Measurements from ENCODE around the gene CNST. TPM values are rescaled to one million over a fixed set of nuclear protein-coding genes. Genes with fewer than 3 reads are reported as not detected.
"Not testable (repeated sequence)": the region's sequence is repeated elsewhere in the genome, so short reads cannot be mapped to it uniquely, and the experiment has no call there.

Gene CNST
- total RNA-seq, 2 experiments from 2014 or later, result 22.1 to 25.3 TPM

DNA sequence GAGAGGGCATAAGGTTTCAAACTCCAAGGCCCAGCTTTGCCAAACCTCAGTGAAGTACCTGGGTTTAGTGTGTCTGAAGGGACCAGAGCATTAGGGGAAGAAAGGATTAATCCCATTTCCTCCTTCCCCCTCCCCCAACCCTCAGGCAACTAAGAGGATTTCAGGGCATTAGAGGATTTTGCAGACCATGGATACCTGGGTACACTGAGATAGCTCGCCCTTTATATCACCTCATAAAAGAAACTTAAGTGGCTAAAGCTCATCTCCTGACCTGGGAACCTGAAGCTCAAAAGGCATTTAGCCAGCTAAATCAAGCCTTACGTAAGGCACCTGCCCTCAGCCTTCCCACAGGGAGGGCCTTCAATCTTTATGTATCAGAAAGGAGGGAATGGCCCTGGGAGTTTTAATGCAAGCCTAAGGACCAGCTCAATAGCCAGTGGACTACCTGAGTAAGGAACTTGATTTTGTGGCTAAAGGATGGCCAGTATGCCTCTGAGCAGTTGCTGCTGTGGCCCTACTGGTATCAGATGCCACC is 32.8 kb upstream of the CNST start:
- DNase-seq, result no peak
- Mint-ChIP-seq H3K4me1 (ENCODE audit: low read depth) (no peaks in the 10 kb centered on the region), H3K4me3 (no peak overlapping the region), H3K27me3 (ENCODE audit: low read depth) (no peaks in the 10 kb centered on the region), H3K36me3 (ENCODE audit: low read depth) (peaks cover 3% of the 10 kb centered on the region), H3K9me3 (peaks cover 10% of the 10 kb centered on the region), H3K27ac (no peak overlapping the region)
- CTCF ChIA-PET, result interaction anchor here (1.1 kb wide), 1 partner anchor 15 kb away, joined by 3 read pairs; no protein-coding TSS in a partner anchor
- intact Hi-C loops (cut with micrococcal nuclease), result no loop called here

DNA sequence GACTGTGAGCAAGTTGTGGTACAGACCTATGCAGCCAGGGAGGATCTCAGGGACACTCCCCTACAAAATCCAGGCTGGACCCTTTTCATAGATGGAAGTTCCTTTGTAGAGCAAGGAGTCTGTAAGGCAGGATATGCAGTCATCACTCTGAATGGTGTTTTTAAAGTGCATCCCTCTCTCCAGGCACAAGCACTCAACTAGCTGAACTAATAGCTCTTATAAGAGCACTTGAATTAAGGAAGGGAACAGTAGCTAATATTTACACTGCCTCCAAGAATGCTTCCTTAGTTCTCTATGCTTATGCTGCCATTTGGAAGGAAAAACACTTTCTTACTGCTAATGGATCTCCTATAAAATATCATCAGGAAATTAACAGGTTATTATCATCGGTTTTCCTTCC is 32.1 kb upstream of the CNST start:
- peaks cover 10% of the 10 kb centered on the region for H3K9me3 Mint-ChIP-seq
- no peaks in the 10 kb centered on the region for H3K27me3 Mint-ChIP-seq (ENCODE audit: low read depth)
- CTCF ChIA-PET, result no interaction called here
- no peaks in the 10 kb centered on the region for H3K4me1 Mint-ChIP-seq (ENCODE audit: low read depth)
- H3K27ac Mint-ChIP-seq, result no peak overlapping the region
- no peak for DNase-seq
- intact Hi-C loops (cut with micrococcal nuclease), result no loop called here
- no peak overlapping the region for H3K4me3 Mint-ChIP-seq
- H3K36me3 Mint-ChIP-seq (ENCODE audit: low read depth), result peaks cover 3% of the 10 kb centered on the region

DNA sequence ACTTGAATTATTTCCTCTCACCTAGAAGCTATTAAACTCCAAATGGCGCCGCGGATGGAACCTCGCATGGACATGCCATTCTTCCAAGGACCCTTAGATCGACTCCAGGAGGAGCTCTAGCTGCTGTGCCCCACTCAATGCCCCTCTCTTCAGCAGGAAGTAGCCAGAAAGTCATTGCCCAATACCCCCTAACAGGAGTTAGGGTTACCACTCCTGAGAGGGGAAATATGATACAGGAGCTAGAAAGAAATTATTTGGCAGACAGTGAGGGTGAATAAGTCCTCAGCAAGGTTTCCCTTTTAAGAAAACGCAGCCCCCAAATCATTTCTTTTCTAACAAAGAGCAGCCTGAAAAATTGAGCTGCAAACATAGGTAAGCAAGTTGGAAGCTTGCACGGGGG is 28.8 kb upstream of the CNST start:
- Mint-ChIP-seq H3K36me3 (ENCODE audit: low read depth) (peaks cover 6% of the 10 kb centered on the region), H3K4me1 (ENCODE audit: low read depth) (no peaks in the 10 kb centered on the region), H3K4me3 (no peak overlapping the region), H3K27me3 (ENCODE audit: low read depth) (no peaks in the 10 kb centered on the region), H3K27ac (no peak overlapping the region), H3K9me3 (no peaks in the 10 kb centered on the region)
- intact Hi-C loops (cut with micrococcal nuclease), result no loop called here
- DNase-seq, result no peak
- CTCF ChIA-PET, result interaction anchor here (1.3 kb wide), 1 partner anchor 11 kb away, joined by 3 read pairs; no protein-coding TSS in a partner anchor

DNA sequence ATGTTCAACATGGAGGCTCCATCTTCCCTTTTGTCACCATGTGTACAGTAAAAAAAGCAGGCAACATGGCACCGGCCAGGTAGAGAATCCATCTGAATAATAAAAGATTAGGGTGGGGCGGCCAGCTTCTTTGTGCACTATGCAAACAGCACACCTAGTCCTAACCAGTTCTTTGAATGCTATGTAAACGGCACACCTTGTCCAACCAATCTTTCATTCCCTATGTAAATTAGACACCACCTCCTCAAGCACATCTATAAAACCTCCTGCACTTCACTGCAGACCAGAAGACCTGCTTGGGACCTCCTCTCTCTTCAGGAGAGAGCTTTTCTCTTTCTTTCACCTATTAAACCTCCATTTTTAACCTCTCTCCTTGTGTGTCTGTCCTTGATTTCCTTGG is 28.4 kb upstream of the CNST start:
- Mint-ChIP-seq H3K27me3 (ENCODE audit: low read depth) (no peaks in the 10 kb centered on the region), H3K36me3 (ENCODE audit: low read depth) (peaks cover 6% of the 10 kb centered on the region), H3K9me3 (no peaks in the 10 kb centered on the region), H3K4me1 (ENCODE audit: low read depth) (no peaks in the 10 kb centered on the region), H3K27ac (no peak overlapping the region), H3K4me3 (no peak overlapping the region)
- DNase-seq, result no peak
- CTCF ChIA-PET, result interaction anchor here (0.7 to 1.3 kb wide), 2 partner anchors 11 to 229 kb away, joined by 3 to 4 read pairs; no protein-coding TSS in a partner anchor
- intact Hi-C loops (cut with micrococcal nuclease), result no loop called here

DNA sequence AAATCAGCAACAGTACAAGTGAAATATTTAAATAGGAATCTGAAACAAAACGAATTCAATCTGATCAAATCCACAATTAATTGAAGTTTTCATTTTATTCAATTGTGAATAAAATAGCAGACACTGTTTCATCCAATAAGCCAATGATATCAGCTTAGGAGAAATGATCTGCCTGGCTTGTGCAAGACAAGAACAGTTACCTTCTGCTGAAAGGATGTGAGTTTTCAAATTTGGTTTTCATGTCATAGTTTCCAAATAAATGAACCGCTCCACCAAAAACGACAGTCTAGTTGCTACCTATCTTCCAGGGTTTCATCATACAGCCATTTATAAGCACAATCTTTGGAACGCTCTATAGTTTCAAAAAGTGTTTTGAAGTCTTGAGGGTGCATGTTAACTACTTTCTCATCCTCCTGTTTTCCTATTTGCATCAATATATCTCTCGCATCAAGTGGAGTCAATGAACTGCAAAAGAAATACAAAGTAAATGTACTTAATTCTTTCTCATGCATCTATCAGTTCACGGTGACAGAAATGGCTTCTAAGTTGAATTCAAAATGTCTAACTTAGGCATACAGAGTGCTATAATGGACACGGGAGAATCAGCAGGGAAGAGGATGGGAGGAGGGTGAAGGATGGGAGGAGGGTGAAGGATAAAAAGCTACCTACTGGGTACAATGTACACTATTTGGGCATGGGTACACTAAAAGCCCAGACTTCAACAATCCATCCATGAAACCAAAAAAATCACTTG is 25.3 kb upstream of the CNST start:
- H3K4me3 Mint-ChIP-seq, result no peak overlapping the region
- CTCF ChIA-PET, result no interaction called here
- H3K27ac Mint-ChIP-seq, result no peak overlapping the region
- intact Hi-C loops (cut with micrococcal nuclease), result no loop called here
- no peaks in the 10 kb centered on the region for H3K9me3 Mint-ChIP-seq
- H3K4me1 Mint-ChIP-seq (ENCODE audit: low read depth), result no peaks in the 10 kb centered on the region
- no peaks in the 10 kb centered on the region for H3K27me3 Mint-ChIP-seq (ENCODE audit: low read depth)
- peaks cover 15% of the 10 kb centered on the region for H3K36me3 Mint-ChIP-seq (ENCODE audit: low read depth)
- no peak for DNase-seq

DNA sequence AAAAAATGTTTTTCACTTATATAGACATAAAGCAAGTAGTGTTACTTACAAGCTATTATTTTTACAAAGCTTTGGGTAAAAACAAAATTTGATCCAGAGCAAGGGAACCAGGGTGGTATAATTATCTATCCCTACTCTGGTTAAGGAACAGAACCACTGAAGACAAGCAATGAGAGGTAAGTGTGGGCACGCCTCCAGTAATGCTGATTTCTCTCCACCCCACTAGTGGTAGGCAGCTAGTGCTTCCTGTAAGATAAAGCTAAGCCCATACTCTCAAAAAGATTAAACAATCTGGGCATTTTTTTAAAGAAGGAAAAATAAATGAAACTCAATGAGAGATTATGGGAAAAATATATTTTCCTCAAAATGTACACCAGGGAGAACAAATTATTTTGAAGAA is 22.3 kb upstream of the CNST start:
- no peak for DNase-seq
- no peaks in the 10 kb centered on the region for H3K4me1 Mint-ChIP-seq (ENCODE audit: low read depth)
- intact Hi-C loops (cut with micrococcal nuclease), result no loop called here
- CTCF ChIA-PET, result interaction anchor here (0.5 kb wide), 1 partner anchor 150 kb away, joined by 4 read pairs; no protein-coding TSS in a partner anchor
- no peak overlapping the region for H3K4me3 Mint-ChIP-seq
- H3K9me3 Mint-ChIP-seq, result no peaks in the 10 kb centered on the region
- H3K27ac Mint-ChIP-seq, result no peak overlapping the region
- H3K36me3 Mint-ChIP-seq (ENCODE audit: low read depth), result peaks cover 20% of the 10 kb centered on the region
- no peaks in the 10 kb centered on the region for H3K27me3 Mint-ChIP-seq (ENCODE audit: low read depth)

DNA sequence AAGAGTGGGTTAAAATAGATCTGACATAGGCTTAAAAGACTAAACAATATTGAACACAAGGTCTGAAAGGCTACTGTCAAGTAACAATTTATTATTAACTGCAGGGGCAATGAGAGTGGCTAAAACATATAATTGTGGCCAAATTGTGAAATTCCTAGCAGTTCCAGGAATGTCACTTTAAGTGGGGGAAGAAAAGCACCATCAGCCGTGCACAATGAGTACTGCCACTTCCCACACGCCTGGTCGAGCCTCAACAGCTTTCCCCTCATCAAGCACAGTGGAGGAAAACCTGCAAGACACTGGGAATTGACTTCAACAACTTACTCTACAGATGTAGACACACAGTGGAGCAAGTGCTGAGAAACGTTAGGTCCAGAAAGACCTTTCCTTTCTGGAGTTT is 16.6 kb upstream of the CNST start:
- Mint-ChIP-seq H3K36me3 (ENCODE audit: low read depth) (peaks cover 32% of the 10 kb centered on the region), H3K4me3 (no peak overlapping the region), H3K9me3 (no peaks in the 10 kb centered on the region), H3K27me3 (ENCODE audit: low read depth) (no peaks in the 10 kb centered on the region), H3K27ac (no peak overlapping the region), H3K4me1 (ENCODE audit: low read depth) (no peaks in the 10 kb centered on the region)
- intact Hi-C loops (cut with micrococcal nuclease), result no loop called here
- DNase-seq, result no peak
- CTCF ChIA-PET, result no interaction called here

DNA sequence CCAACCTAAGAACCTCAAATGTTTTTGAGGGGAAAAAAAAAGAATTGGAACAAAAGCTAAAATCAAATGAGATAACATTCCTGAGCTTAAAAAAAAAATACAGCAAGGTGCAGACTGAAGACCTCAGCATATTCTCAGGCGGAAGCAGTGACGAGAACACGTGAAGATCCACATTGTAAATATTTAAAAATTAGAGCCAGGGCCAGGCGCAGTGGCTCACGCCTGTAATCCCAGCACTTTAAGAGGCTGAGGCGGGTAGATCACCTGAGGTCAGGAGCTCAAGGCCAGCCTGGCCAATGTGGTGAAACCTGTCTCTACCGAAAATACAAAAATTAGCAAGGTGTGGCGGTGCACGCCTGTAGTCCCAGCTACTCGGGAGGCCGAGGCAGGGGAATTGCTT is 15.9 kb upstream of the CNST start:
- no peak overlapping the region for H3K27ac Mint-ChIP-seq
- H3K27me3 Mint-ChIP-seq (ENCODE audit: low read depth), result no peaks in the 10 kb centered on the region
- no peak overlapping the region for H3K4me3 Mint-ChIP-seq
- no peak for DNase-seq
- no peaks in the 10 kb centered on the region for H3K9me3 Mint-ChIP-seq
- H3K36me3 Mint-ChIP-seq (ENCODE audit: low read depth), result peaks cover 39% of the 10 kb centered on the region
- no peaks in the 10 kb centered on the region for H3K4me1 Mint-ChIP-seq (ENCODE audit: low read depth)
- intact Hi-C loops (cut with micrococcal nuclease), result no loop called here
- CTCF ChIA-PET, result no interaction called here

DNA sequence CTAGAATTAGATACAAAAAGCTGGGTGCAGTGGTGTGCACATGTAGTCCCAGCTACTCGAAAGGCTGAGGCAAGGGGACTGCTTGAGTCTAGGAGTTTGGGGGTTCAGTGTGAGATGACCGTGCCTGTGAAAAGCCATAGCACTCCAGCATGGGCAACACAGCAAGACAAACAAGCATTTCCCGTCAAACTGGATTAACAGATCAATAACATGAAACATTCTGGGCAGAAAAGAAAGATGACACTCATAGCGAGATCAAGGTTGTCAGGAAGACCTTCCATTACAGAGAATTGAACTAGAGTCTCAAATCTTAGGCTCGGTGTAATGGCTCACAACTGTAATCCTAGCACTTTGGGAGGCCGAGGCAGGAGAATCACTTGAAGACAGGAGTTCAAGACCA is 14.1 kb upstream of the CNST start:
- CTCF ChIA-PET, result no interaction called here
- no peaks in the 10 kb centered on the region for H3K27me3 Mint-ChIP-seq (ENCODE audit: low read depth)
- H3K27ac Mint-ChIP-seq, result no peak overlapping the region
- no peak for DNase-seq
- no peaks in the 10 kb centered on the region for H3K9me3 Mint-ChIP-seq
- H3K4me3 Mint-ChIP-seq, result no peak overlapping the region
- intact Hi-C loops (cut with micrococcal nuclease), result no loop called here
- peaks cover 45% of the 10 kb centered on the region for H3K36me3 Mint-ChIP-seq (ENCODE audit: low read depth)
- no peaks in the 10 kb centered on the region for H3K4me1 Mint-ChIP-seq (ENCODE audit: low read depth)

DNA sequence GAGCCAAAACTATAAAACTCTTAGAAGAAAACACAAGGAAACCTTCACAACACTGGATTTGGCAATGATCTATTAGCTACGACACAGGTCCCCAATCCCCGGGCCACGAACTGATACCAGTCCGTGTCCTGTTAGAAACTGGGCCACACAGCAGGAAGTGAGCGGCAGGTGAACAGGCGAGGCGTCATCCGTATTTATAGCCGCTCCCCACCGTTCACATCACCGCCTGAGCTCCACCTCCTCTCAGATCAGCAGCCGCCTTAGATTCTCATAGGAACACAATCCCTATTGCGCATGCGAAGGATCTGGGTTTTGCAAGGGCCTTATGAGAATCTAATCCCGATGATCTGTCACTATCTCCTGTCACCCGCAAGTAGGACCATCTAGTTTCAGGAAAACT is 12.1 kb upstream of the CNST start:
- Mint-ChIP-seq H3K9me3 (no peaks in the 10 kb centered on the region), H3K36me3 (ENCODE audit: low read depth) (peaks cover 52% of the 10 kb centered on the region), H3K27ac (no peak overlapping the region), H3K4me1 (ENCODE audit: low read depth) (peaks cover 2% of the 10 kb centered on the region), H3K4me3 (no peak overlapping the region), H3K27me3 (ENCODE audit: low read depth) (no peaks in the 10 kb centered on the region)
- intact Hi-C loops (cut with micrococcal nuclease), result no loop called here
- CTCF ChIA-PET, result no interaction called here
- no peak for DNase-seq

DNA sequence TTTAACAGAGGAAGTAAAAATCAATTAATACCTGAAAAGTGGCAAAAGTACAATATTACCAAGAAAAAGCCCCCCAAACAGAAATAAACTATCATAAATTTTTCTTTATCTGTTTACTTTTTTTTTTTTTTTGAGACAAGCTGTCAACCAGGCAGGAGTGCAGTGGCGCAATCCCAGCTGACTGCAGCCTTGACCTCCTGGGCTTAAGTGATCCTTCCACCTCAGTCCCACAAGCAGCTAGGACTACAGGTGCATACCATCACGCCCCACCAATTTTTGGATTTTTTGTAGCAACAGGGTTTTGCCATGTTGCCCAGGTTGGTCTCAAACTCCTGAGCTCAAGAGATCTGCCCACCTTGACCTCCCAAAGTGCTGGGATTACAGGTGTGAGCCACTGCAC is 8.2 kb upstream of the CNST start:
- CTCF ChIA-PET, result interaction anchor here (1.1 kb wide), 1 partner anchor 11 kb away, joined by 3 read pairs; no protein-coding TSS in a partner anchor
- Mint-ChIP-seq H3K9me3 (no peaks in the 10 kb centered on the region), H3K27ac (no peak overlapping the region)

DNA sequence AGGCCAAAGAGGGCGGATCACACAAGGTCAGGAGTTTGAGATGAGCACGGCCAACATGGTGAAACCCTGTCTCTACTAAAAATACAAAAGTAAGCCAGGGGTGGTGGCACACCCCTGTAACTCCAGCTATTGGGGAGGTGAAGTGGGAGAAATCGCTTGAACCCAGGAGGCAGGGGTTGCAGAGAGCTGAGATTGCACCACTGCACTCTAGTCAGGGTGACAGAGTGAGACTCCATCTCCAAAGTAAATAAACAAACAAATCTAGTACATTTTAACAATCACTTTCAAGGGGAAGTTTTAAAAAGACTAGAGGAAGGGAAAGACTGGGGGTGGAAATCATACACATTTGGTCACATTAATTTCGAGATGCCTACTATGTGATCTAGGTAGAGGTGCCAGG is 6.9 kb upstream of the CNST start:
- no peak overlapping the region for H3K4me3 Mint-ChIP-seq
- H3K9me3 Mint-ChIP-seq, result no peaks in the 10 kb centered on the region
- H3K4me1 Mint-ChIP-seq (ENCODE audit: low read depth), result peaks cover 14% of the 10 kb centered on the region
- H3K27me3 Mint-ChIP-seq (ENCODE audit: low read depth), result no peaks in the 10 kb centered on the region
- CTCF ChIA-PET, result interaction anchor here (1.1 kb wide), 1 partner anchor 12 kb away, joined by 3 read pairs; no protein-coding TSS in a partner anchor
- H3K36me3 Mint-ChIP-seq (ENCODE audit: low read depth), result peaks cover 40% of the 10 kb centered on the region
- no peak for DNase-seq
- intact Hi-C loops (cut with micrococcal nuclease), result no loop called here
- no peak overlapping the region for H3K27ac Mint-ChIP-seq

More for the DNA sequence above, 8.2 kb upstream of the CNST start:
- no peak for DNase-seq
- H3K36me3 Mint-ChIP-seq (ENCODE audit: low read depth), result peaks cover 43% of the 10 kb centered on the region
- intact Hi-C loops (cut with micrococcal nuclease), result no loop called here
- peaks cover 7% of the 10 kb centered on the region for H3K4me1 Mint-ChIP-seq (ENCODE audit: low read depth)
- H3K4me3 Mint-ChIP-seq, result no peak overlapping the region
- no peaks in the 10 kb centered on the region for H3K27me3 Mint-ChIP-seq (ENCODE audit: low read depth)

DNA sequence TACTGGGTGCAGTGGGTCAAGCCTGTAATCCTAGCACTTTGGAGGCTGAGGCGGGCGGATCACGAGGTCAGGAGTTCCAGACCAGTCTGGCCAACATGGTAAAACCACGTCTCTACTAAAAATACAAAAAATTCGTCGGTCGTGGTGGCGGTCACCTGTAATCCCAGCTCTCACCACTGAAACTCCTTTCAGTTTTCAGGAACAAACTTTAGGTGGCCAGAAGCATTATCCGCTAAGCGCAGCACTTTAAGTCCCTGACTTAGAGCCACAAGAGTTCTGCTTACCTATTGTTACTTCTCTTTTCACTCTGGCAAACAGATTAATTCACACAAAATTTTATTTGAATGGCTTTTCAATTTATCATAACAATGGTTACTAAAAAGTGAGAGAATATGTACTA is 5.4 kb upstream of the CNST start:
- H3K36me3 Mint-ChIP-seq (ENCODE audit: low read depth), result peaks cover 32% of the 10 kb centered on the region
- peaks cover 25% of the 10 kb centered on the region for H3K4me1 Mint-ChIP-seq (ENCODE audit: low read depth)
- CTCF ChIA-PET, result interaction anchor here (0.7 kb wide), 1 partner anchor 10 kb away, joined by 3 read pairs; no protein-coding TSS in a partner anchor
- intact Hi-C loops (cut with micrococcal nuclease), result loop anchor here (10.0 kb wide), 1 partner anchor 1906 kb away; the partner anchor contains the start of gene DESI2
- H3K9me3 Mint-ChIP-seq; H3K27me3 Mint-ChIP-seq (ENCODE audit: low read depth); H3K27ac Mint-ChIP-seq; H3K4me3 Mint-ChIP-seq; DNase-seq: not testable (repeated sequence)

Data from activated naive CD4-positive, alpha-beta T cell treated with anti-CD3 and anti-CD28 coated beads for 36 hours (primary cell).